HepG2 (cell line): Measurements from ENCODE around the gene ERCC6L2.

ENCODE experiments used
- CC2D1A ChIP-seq: sonication (generic); formaldehyde crosslinking; IDR thresholded peaks from 2 replicates; pipeline ENCODE4 v1.8.1; 2023; ENCODE audit warnings: mild to moderate bottlenecking, missing genetic modification reagents
- EP300 ChIP-seq, 3 experiments: sonication (generic) in 1 of 3; formaldehyde crosslinking in 1 of 3; IDR thresholded peaks; 2 replicates each; pipeline versions ENCODE4 v1.5.1 to v1.6.1; 2011 to 2020; ENCODE audit warnings: low read depth in 2 of 3, low read length in 2 of 3, borderline replicate concordance in 1 of 3, improper control_type of control experiment in 1 of 3, mild to moderate bottlenecking in 1 of 3, missing genetic modification reagents in 1 of 3, moderate library complexity in 1 of 3
- JUNB ChIP-seq: sonication (generic); formaldehyde crosslinking; IDR thresholded peaks from 2 replicates; pipeline ENCODE4 v1.8.0; 2022; ENCODE audit warnings: missing genetic modification reagents, mild to moderate bottlenecking, borderline replicate concordance
- SUZ12 ChIP-seq: fragments of 150-350 bp; IDR thresholded peaks from 2 replicates; pipeline ENCODE4 v1.6.1; 2014; ENCODE audit warnings: low read depth, low read length
- ZNF20 ChIP-seq: sonication (generic); formaldehyde crosslinking; IDR thresholded peaks from 2 replicates; pipeline ENCODE4 v1.4.0; 2020; ENCODE audit warnings: mild to moderate bottlenecking, moderate library complexity, missing genetic modification reagents
- ZNF510 ChIP-seq: sonication (generic); formaldehyde crosslinking; IDR thresholded peaks from 2 replicates; pipeline ENCODE4 v1.4.0; 2020; ENCODE audit warnings: low read depth, mild to moderate bottlenecking, missing genetic modification reagents
- ZNF7 ChIP-seq: IDR thresholded peaks from 2 replicates; pipeline ENCODE4 v1.6.1; 2016; ENCODE audit warnings: missing biosample characterization, missing genetic modification reagents
- TF ChIP-seq, protein P1 (sequence below): sonication (generic); formaldehyde crosslinking; IDR thresholded peaks from 2 replicates; pipeline ENCODE4 v1.5.0; 2020; ENCODE audit warnings: mild to moderate bottlenecking, missing genetic modification reagents, moderate library complexity
- TF ChIP-seq, protein P2 (sequence below): sonication (generic); formaldehyde crosslinking; IDR thresholded peaks from 2 replicates; pipeline ENCODE4 v1.4.0; 2020; ENCODE audit warnings: missing genetic modification reagents, borderline replicate concordance
- TF ChIP-seq, protein P3 (sequence below): IDR thresholded peaks from 2 replicates; pipeline ENCODE4 v1.6.1; 2012; ENCODE audit warnings: low read depth, low read length, improper control_type of control experiment
- TF ChIP-seq, protein P4 (sequence below): sonication (generic); formaldehyde crosslinking; IDR thresholded peaks from 2 replicates; pipeline ENCODE4 v1.4.0; 2020; ENCODE audit warnings: missing genetic modification reagents
- TF ChIP-seq, protein P5 (sequence below): sonication (generic); formaldehyde crosslinking; IDR thresholded peaks from 2 replicates; pipeline ENCODE4 v1.4.0; 2020; ENCODE audit warnings: missing genetic modification reagents, borderline replicate concordance

DNA sequence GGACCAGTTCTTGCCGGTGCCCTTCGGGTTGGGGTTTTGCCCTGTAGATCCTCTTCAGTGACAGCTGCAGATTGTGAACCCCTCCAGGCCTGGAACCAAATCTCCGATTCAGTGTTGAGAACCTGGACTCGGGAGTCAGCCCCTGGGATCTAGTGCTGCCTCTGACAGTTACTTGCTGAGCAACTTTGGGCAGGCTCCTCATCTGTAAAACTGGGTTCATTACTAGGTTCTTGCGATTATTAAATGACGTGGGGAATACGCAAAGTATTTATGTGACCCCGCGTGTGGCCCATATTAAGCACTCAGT, 600 bp downstream of the ERCC6L2 start:
- TF ChIP-seq ZNF510 (CRISPR knock-in tag) (no peak), ZNF20 (peak; percentile 18; the same call in 1 of the 2 replicates), SUZ12 (no peak), ZNF7 (CRISPR knock-in tag) (no peak), CC2D1A (CRISPR knock-in tag) (no peak), JUNB (CRISPR knock-in tag) (no peak), EP300 (IDR thresholded peaks at IDR 0.05; ENCODE audit: low read depth in 2 of 2, low read length in 2 of 2) (no peak), EP300 (CRISPR knock-in tag; IDR thresholded peaks at IDR 0.05; ENCODE audit: borderline replicate concordance) (no peak)
- TF ChIP-seq, protein P1, sequence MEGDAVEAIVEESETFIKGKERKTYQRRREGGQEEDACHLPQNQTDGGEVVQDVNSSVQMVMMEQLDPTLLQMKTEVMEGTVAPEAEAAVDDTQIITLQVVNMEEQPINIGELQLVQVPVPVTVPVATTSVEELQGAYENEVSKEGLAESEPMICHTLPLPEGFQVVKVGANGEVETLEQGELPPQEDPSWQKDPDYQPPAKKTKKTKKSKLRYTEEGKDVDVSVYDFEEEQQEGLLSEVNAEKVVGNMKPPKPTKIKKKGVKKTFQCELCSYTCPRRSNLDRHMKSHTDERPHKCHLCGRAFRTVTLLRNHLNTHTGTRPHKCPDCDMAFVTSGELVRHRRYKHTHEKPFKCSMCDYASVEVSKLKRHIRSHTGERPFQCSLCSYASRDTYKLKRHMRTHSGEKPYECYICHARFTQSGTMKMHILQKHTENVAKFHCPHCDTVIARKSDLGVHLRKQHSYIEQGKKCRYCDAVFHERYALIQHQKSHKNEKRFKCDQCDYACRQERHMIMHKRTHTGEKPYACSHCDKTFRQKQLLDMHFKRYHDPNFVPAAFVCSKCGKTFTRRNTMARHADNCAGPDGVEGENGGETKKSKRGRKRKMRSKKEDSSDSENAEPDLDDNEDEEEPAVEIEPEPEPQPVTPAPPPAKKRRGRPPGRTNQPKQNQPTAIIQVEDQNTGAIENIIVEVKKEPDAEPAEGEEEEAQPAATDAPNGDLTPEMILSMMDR (CRISPR knock-in tag), result no peak
- TF ChIP-seq, protein P2, sequence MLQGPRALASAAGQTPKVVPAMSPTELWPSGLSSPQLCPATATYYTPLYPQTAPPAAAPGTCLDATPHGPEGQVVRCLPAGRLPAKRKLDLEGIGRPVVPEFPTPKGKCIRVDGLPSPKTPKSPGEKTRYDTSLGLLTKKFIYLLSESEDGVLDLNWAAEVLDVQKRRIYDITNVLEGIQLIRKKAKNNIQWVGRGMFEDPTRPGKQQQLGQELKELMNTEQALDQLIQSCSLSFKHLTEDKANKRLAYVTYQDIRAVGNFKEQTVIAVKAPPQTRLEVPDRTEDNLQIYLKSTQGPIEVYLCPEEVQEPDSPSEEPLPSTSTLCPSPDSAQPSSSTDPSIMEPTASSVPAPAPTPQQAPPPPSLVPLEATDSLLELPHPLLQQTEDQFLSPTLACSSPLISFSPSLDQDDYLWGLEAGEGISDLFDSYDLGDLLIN (CRISPR knock-in tag), result no peak
- TF ChIP-seq, protein P3, sequence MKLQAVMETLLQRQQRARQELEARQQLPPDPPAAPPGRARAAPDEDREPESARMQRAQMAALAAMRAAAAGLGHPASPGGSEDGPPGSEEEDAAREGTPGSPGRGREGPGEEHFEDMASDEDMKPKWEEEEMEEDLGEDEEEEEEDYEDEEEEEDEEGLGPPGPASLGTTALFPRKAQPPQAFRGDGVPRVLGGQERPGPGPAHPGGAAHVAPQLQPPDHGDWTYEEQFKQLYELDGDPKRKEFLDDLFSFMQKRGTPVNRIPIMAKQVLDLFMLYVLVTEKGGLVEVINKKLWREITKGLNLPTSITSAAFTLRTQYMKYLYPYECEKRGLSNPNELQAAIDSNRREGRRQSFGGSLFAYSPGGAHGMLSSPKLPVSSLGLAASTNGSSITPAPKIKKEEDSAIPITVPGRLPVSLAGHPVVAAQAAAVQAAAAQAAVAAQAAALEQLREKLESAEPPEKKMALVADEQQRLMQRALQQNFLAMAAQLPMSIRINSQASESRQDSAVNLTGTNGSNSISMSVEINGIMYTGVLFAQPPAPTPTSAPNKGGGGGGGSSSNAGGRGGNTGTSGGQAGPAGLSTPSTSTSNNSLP, result no peak
- TF ChIP-seq, protein P4, sequence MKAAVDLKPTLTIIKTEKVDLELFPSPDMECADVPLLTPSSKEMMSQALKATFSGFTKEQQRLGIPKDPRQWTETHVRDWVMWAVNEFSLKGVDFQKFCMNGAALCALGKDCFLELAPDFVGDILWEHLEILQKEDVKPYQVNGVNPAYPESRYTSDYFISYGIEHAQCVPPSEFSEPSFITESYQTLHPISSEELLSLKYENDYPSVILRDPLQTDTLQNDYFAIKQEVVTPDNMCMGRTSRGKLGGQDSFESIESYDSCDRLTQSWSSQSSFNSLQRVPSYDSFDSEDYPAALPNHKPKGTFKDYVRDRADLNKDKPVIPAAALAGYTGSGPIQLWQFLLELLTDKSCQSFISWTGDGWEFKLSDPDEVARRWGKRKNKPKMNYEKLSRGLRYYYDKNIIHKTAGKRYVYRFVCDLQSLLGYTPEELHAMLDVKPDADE, result no peak
- TF ChIP-seq, protein P5, sequence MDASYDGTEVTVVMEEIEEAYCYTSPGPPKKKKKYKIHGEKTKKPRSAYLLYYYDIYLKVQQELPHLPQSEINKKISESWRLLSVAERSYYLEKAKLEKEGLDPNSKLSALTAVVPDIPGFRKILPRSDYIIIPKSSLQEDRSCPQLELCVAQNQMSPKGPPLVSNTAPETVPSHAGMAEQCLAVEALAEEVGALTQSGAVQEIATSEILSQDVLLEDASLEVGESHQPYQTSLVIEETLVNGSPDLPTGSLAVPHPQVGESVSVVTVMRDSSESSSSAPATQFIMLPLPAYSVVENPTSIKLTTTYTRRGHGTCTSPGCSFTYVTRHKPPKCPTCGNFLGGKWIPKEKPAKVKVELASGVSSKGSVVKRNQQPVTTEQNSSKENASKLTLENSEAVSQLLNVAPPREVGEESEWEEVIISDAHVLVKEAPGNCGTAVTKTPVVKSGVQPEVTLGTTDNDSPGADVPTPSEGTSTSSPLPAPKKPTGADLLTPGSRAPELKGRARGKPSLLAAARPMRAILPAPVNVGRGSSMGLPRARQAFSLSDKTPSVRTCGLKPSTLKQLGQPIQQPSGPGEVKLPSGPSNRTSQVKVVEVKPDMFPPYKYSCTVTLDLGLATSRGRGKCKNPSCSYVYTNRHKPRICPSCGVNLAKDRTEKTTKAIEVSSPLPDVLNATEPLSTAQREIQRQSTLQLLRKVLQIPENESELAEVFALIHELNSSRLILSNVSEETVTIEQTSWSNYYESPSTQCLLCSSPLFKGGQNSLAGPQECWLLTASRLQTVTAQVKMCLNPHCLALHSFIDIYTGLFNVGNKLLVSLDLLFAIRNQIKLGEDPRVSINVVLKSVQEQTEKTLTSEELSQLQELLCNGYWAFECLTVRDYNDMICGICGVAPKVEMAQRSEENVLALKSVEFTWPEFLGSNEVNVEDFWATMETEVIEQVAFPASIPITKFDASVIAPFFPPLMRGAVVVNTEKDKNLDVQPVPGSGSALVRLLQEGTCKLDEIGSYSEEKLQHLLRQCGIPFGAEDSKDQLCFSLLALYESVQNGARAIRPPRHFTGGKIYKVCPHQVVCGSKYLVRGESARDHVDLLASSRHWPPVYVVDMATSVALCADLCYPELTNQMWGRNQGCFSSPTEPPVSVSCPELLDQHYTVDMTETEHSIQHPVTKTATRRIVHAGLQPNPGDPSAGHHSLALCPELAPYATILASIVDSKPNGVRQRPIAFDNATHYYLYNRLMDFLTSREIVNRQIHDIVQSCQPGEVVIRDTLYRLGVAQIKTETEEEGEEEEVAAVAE (CRISPR knock-in tag), result no peak
